Mucosa of gallbladder (tissue), 1 donor: ENCODE data around the gene ZNF790. TPM values are rescaled to one million over a fixed set of nuclear protein-coding genes. Genes with fewer than 3 reads are reported as not detected.
"Not testable (repeated sequence)": the region's sequence is repeated elsewhere in the genome, so short reads cannot be mapped to it uniquely, and the experiment has no call there.

Experiments
- DNase-seq: peaks from one replicate; pipeline ENCODE4 v3.0.0-alpha.2; 2020; ENCODE audit warnings: low spot score
- total RNA-seq: library from RNA; stranded (reverse); gene quantifications from one replicate; pipeline ENCODE4 v1.2.1, GENCODE V29; 2021
- donor health status: DM: no; HTN: no; CAD: no.

The ZNF790 gene
- 8.7 TPM for total RNA-seq

GRCh38 chr19:36837906-36838783, at the start of gene ZNF790:
Gene ZNF790, minus strand, starts transcription at chr19:36838387. Its CDS starts 12,768 bp downstream, at chr19:36825619.
- peak; percentile 93 for DNase-seq

- no peak for DNase-seq
These were observed 39.1 kb upstream of the ZNF790 start for GRCh38 chr19:36876993-36877938.

- DNase-seq = no peak
These were observed 13.7 kb upstream of the ZNF790 start for GRCh38 chr19:36851898-36852297.

- peak; percentile 94 for DNase-seq
These were observed 12.6 kb upstream of the ZNF790 start, which contains the start of gene ZNF345 for GRCh38 chr19:36850559-36851442. Gene ZNF345, plus strand, starts transcription at chr19:36850876. Its CDS starts 25,955 bp downstream, at chr19:36876831.

- DNase-seq = peak; percentile 93
These were observed 11.7 kb upstream of the ZNF790 start for GRCh38 chr19:36849701-36850558.

- DNase-seq = no peak
These were observed 9.8 kb upstream of the ZNF790 start for GRCh38 chr19:36847968-36848367.

GRCh38 chr19:36838784-36839324, 667 bp upstream of the ZNF790 start:
- DNase-seq = no peak

- DNase-seq = peak; percentile 12
These were observed 846 bp downstream of the ZNF790 start for GRCh38 chr19:36837176-36837905.

- DNase-seq = no peak
These were observed 4.8 kb downstream of the ZNF790 start for GRCh38 chr19:36833430-36833829.

- DNase-seq = no peak
These were observed 16.4 kb downstream of the ZNF790 start for GRCh38 chr19:36821758-36822157.

GRCh38 chr19:36819130-36819630, 19.0 kb downstream of the ZNF790 start:
- DNase-seq = no peak

- DNase-seq = no peak
These were observed 31.2 kb downstream of the ZNF790 start for GRCh38 chr19:36807029-36807428.

- no peak for DNase-seq
These were observed 32.8 kb downstream of the ZNF790 start for GRCh38 chr19:36805364-36805763.

GRCh38 chr19:36797786-36798108, 40.4 kb downstream of the ZNF790 start:
- no peak for DNase-seq

- DNase-seq = no peak
These were observed 41.5 kb downstream of the ZNF790 start for GRCh38 chr19:36796714-36796992.

- DNase-seq = not testable (repeated sequence)
These were observed 46.6 kb downstream of the ZNF790 start for GRCh38 chr19:36791420-36792141.

GRCh38 chr19:36775768-36776167, 62.4 kb downstream of the ZNF790 start:
- no peak for DNase-seq

- no peak for DNase-seq
These were observed 65.0 kb downstream of the ZNF790 start for GRCh38 chr19:36773223-36773579.
